ENCODE results near the gene IRF2BPL. TPM values are rescaled to one million over a fixed set of nuclear protein-coding genes. Genes with fewer than 3 reads are reported as not detected.

IRF2BPL gene
- total RNA-seq, 1 donor from 2014 or later = 23.3 TPM

GRCh38 chr14:76986231-76986565, 42.3 kb downstream of the IRF2BPL start:
- Mint-ChIP-seq H3K9me3 (ENCODE audit: unreplicated experiment) (peaks cover 7% of the 10 kb centered on the region), H3K27ac (ENCODE audit: unreplicated experiment) (no peak overlapping the region), H3K4me3 (ENCODE audit: unreplicated experiment) (no peak overlapping the region)

GRCh38 chr14:76985540-76986230, 42.8 kb downstream of the IRF2BPL start:
- H3K4me3 Mint-ChIP-seq (ENCODE audit: unreplicated experiment) = no peak overlapping the region
- H3K27ac Mint-ChIP-seq (ENCODE audit: unreplicated experiment) = no peak overlapping the region
- H3K9me3 Mint-ChIP-seq (ENCODE audit: unreplicated experiment) = peaks cover 7% of the 10 kb centered on the region
- H3K27me3 Mint-ChIP-seq (ENCODE audit: unreplicated experiment) = peaks cover 7% of the 10 kb centered on the region
- DNase-seq = no peak
- H3K36me3 Mint-ChIP-seq (ENCODE audit: unreplicated experiment) = no peaks in the 10 kb centered on the region
- peaks cover 20% of the 10 kb centered on the region for H3K4me1 Mint-ChIP-seq (ENCODE audit: low read depth, unreplicated experiment)
- no peak for TF ChIP-seq CTCF (IDR thresholded peaks at IDR 0.05; ENCODE audit: partially characterized antibody, unreplicated experiment)

More at GRCh38 chr14:76986231-76986565, 42.3 kb downstream of the IRF2BPL start:
- Mint-ChIP-seq H3K27me3 (ENCODE audit: unreplicated experiment) (peaks cover 7% of the 10 kb centered on the region), H3K4me1 (ENCODE audit: low read depth, unreplicated experiment) (peaks cover 20% of the 10 kb centered on the region), H3K36me3 (ENCODE audit: unreplicated experiment) (no peaks in the 10 kb centered on the region)
- no peak for TF ChIP-seq CTCF (IDR thresholded peaks at IDR 0.05; ENCODE audit: partially characterized antibody, unreplicated experiment)
- no peak for DNase-seq

- Mint-ChIP-seq H3K9me3 (ENCODE audit: unreplicated experiment) (peaks cover 5% of the 10 kb centered on the region), H3K27ac (ENCODE audit: unreplicated experiment) (peak overlapping the region; percentile 33), H3K4me3 (ENCODE audit: unreplicated experiment) (no peak overlapping the region), H3K27me3 (ENCODE audit: unreplicated experiment) (peaks cover 7% of the 10 kb centered on the region), H3K4me1 (ENCODE audit: low read depth, unreplicated experiment) (peaks cover 20% of the 10 kb centered on the region), H3K36me3 (ENCODE audit: unreplicated experiment) (no peaks in the 10 kb centered on the region)
- no peak for DNase-seq
- TF ChIP-seq CTCF (IDR thresholded peaks at IDR 0.05; ENCODE audit: partially characterized antibody, unreplicated experiment) = no peak
Observed at GRCh38 chr14:76984787-76985375, 43.6 kb downstream of the IRF2BPL start.

GRCh38 chr14:76984297-76984696, 44.2 kb downstream of the IRF2BPL start:
- Mint-ChIP-seq H3K36me3 (ENCODE audit: unreplicated experiment) (no peaks in the 10 kb centered on the region), H3K4me1 (ENCODE audit: low read depth, unreplicated experiment) (peaks cover 20% of the 10 kb centered on the region), H3K27ac (ENCODE audit: unreplicated experiment) (peak overlapping the region; percentile 16), H3K9me3 (ENCODE audit: unreplicated experiment) (peaks cover 3% of the 10 kb centered on the region), H3K27me3 (ENCODE audit: unreplicated experiment) (peaks cover 7% of the 10 kb centered on the region), H3K4me3 (ENCODE audit: unreplicated experiment) (peak overlapping the region; percentile 17)
- TF ChIP-seq CTCF (IDR thresholded peaks at IDR 0.05; ENCODE audit: partially characterized antibody, unreplicated experiment) = no peak
- peak; percentile 52 for DNase-seq

- H3K4me1 Mint-ChIP-seq (ENCODE audit: low read depth, unreplicated experiment) = peaks cover 19% of the 10 kb centered on the region
- TF ChIP-seq CTCF (IDR thresholded peaks at IDR 0.05; ENCODE audit: partially characterized antibody, unreplicated experiment) = no peak
- H3K9me3 Mint-ChIP-seq (ENCODE audit: unreplicated experiment) = peaks cover 2% of the 10 kb centered on the region
- peak overlapping the region; percentile 25 for H3K4me3 Mint-ChIP-seq (ENCODE audit: unreplicated experiment)
- peaks cover 7% of the 10 kb centered on the region for H3K27me3 Mint-ChIP-seq (ENCODE audit: unreplicated experiment)
- no peak for DNase-seq
- H3K36me3 Mint-ChIP-seq (ENCODE audit: unreplicated experiment) = no peaks in the 10 kb centered on the region
- no peak overlapping the region for H3K27ac Mint-ChIP-seq (ENCODE audit: unreplicated experiment)
Observed at GRCh38 chr14:76981670-76982069, 46.8 kb downstream of the IRF2BPL start.
